Measurements from ENCODE around the gene STAU1. TPM values are rescaled to one million over a fixed set of nuclear protein-coding genes. Genes with fewer than 3 reads are reported as not detected.
"Not testable (repeated sequence)": the region's sequence is repeated elsewhere in the genome, so short reads cannot be mapped to it uniquely, and the experiment has no call there.

The STAU1 gene
- total RNA-seq, 1 donor from 2014 or later = 39.3 TPM

DNA sequence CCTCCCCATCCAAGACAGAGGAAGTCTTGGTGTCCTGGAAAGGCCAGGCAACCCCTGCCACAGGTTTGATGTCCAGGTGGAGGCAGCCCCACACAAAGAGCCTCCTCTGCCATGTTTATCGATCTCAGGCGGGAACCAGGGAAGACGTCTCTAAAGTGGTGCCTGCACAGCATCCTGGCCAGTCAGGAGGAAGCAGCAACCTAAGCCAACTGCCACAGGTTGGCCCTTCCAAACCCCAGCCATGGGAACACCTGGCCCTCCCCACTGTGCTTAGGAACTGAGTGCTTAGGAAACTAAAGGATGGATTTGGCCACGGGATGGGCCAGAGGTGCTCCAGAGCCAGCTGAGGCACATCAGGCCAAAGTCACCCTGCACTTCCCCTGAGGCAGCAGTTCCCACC lies 85.1 kb downstream of the STAU1 start:
- peaks cover 53% of the 10 kb centered on the region for H3K36me3 Mint-ChIP-seq (ENCODE audit: low read depth)

DNA sequence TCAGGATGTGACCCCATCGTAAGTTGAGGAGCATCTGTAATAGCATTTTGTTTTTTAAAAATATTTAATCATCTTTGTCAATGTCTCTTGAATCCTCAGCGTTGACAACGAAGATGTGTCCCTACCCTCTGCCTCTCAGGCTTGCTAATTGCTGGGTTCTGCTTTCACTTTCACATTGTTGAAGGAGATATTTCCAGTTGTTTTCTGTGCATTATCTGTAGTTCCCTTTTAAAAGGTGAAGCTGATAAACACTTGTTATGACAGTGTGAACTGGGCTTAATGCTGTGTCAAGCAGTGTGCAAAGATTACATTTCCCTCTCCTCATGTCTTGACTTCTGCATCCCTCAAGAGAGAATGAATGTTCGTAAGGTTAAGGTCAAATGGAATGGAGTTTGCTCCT lies 87.2 kb downstream of the STAU1 start:
- no peaks in the 10 kb centered on the region for H3K9me3 Mint-ChIP-seq
- DNase-seq (no peak), ATAC-seq (ENCODE audit: low read depth) (peak; percentile 75)
- ChIA-PET POLR2A (interaction anchor here (0.6 kb wide), 2 partner anchors 24 to 33 kb away, joined by 4 to 8 read pairs; no protein-coding TSS in a partner anchor), CTCF (interaction anchor here (1.1 kb wide), 1 partner anchor 32 kb away, joined by 3 read pairs; no protein-coding TSS in a partner anchor)
- TF ChIP-seq CTCF (IDR thresholded peaks at IDR 0.05) = no peak
- no peaks in the 10 kb centered on the region for H3K27me3 Mint-ChIP-seq
- peaks cover 69% of the 10 kb centered on the region for H3K36me3 Mint-ChIP-seq (ENCODE audit: low read depth)
- peaks cover 31% of the 10 kb centered on the region for H3K4me1 Mint-ChIP-seq
- H3K27ac Mint-ChIP-seq = peak overlapping the region; percentile 64
- peak overlapping the region; percentile 46 for H3K4me3 Mint-ChIP-seq
- intact Hi-C loops (cut with micrococcal nuclease) = no loop called here

More for the DNA sequence above, 85.1 kb downstream of the STAU1 start:
- Mint-ChIP-seq H3K27me3 (no peaks in the 10 kb centered on the region), H3K27ac (no peak overlapping the region), H3K4me3 (no peak overlapping the region), H3K9me3 (no peaks in the 10 kb centered on the region), H3K4me1 (peaks cover 31% of the 10 kb centered on the region)
- no peak for ATAC-seq (ENCODE audit: low read depth)
- CTCF ChIA-PET = no interaction called here
- intact Hi-C loops (cut with micrococcal nuclease) = no loop called here
- no peak for DNase-seq
- no peak for TF ChIP-seq CTCF (IDR thresholded peaks at IDR 0.05)
- POLR2A ChIA-PET = no interaction called here

DNA sequence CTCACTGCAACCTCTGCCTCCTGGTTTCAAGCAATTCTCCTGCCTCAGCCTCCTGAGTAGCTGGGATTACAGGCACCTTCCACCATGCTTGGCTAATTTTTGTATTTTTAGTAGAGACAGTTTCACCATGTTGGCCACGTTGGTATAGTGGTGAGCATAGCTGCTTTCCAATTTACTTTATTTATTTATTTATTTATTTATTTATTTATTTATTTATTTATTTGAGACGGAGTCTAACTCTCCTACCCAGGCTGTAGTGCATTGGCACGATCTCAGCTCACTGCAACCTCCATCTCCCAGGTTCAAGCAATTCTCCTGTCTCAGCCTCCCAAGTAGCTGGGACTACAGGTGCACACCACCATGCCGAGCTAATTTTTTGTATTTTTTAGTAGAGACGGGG lies 87.8 kb downstream of the STAU1 start:
- Mint-ChIP-seq H3K36me3 (ENCODE audit: low read depth) (peaks cover 73% of the 10 kb centered on the region), H3K27ac (peak overlapping the region; percentile 64), H3K4me1 (peaks cover 31% of the 10 kb centered on the region)
- DNase-seq; intact Hi-C loops (cut with micrococcal nuclease); H3K9me3 Mint-ChIP-seq; ATAC-seq (ENCODE audit: low read depth); H3K4me3 Mint-ChIP-seq; CTCF ChIA-PET; POLR2A ChIA-PET; H3K27me3 Mint-ChIP-seq: not testable (repeated sequence)

DNA sequence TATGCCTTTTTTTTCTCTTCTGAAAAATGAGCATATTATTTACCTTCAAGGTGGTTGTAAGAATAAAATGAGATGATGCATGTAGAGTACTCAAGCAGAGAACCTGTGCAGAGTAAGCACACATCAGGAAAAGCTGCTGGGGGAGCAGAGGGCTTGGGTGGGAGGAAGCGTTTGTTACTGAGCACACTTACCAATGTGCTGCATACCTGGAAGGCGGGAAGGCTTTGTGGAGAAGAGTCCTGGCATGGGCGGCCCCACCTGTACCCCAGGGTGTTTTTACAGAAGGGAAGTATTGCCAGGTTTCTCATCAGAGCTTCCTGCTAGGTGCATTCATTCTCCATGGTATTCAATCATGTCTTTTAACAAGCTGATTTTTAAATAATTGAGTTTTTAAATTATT lies 89.1 kb downstream of the STAU1 start:
- Mint-ChIP-seq H3K36me3 (ENCODE audit: low read depth) (peaks cover 79% of the 10 kb centered on the region), H3K4me3 (no peak overlapping the region), H3K27me3 (no peaks in the 10 kb centered on the region), H3K27ac (peak overlapping the region; percentile 47), H3K4me1 (peaks cover 31% of the 10 kb centered on the region), H3K9me3 (no peaks in the 10 kb centered on the region)
- no peak for TF ChIP-seq CTCF (IDR thresholded peaks at IDR 0.05)
- ChIA-PET POLR2A (no interaction called here), CTCF (interaction anchor here (0.8 kb wide), 1 partner anchor 118 kb away, joined by 3 read pairs; no protein-coding TSS in a partner anchor)
- DNase-seq = no peak
- intact Hi-C loops (cut with micrococcal nuclease) = no loop called here
- peak; percentile 47 for ATAC-seq (ENCODE audit: low read depth)

GRCh38 chr20:49098136-49098535 lies 90.0 kb downstream of the STAU1 start:
- H3K4me3 Mint-ChIP-seq = no peak overlapping the region
- no peaks in the 10 kb centered on the region for H3K27me3 Mint-ChIP-seq
- H3K36me3 Mint-ChIP-seq (ENCODE audit: low read depth) = peaks cover 79% of the 10 kb centered on the region
- ChIA-PET POLR2A (no interaction called here), CTCF (interaction anchor here (0.8 kb wide), 1 partner anchor 119 kb away, joined by 3 read pairs; no protein-coding TSS in a partner anchor)
- ATAC-seq (ENCODE audit: low read depth) = no peak
- H3K27ac Mint-ChIP-seq = no peak overlapping the region
- no peaks in the 10 kb centered on the region for H3K9me3 Mint-ChIP-seq
- no peak for TF ChIP-seq CTCF (IDR thresholded peaks at IDR 0.05)
- H3K4me1 Mint-ChIP-seq = peaks cover 31% of the 10 kb centered on the region
- DNase-seq = no peak
- intact Hi-C loops (cut with micrococcal nuclease) = no loop called here

DNA sequence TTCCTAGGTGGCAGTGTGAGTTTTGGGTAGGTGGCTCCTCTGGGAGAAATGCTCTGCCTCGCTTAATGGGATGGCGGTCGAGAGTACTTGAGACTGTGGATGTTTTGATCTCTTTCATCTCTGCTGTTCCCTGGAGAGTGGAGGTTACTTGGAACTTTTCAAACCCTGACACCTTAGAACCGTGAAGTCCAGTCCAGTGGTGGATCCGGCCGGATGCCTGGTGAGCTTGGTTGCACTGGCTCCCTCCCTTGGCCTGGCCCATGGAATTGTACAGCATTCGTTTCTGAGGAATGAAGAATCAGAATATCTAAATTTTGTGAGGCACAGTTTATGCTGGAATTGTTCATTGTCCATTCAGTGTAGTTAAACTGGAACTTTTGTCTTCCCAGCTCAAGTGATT lies 91.0 kb downstream of the STAU1 start:
- Mint-ChIP-seq H3K4me1 (peaks cover 31% of the 10 kb centered on the region), H3K27me3 (no peaks in the 10 kb centered on the region), H3K27ac (no peak overlapping the region), H3K9me3 (no peaks in the 10 kb centered on the region), H3K36me3 (ENCODE audit: low read depth) (peaks cover 78% of the 10 kb centered on the region), H3K4me3 (no peak overlapping the region)
- CTCF ChIA-PET = no interaction called here
- POLR2A ChIA-PET = no interaction called here
- no peak for ATAC-seq (ENCODE audit: low read depth)
- intact Hi-C loops (cut with micrococcal nuclease) = no loop called here
- TF ChIP-seq CTCF (IDR thresholded peaks at IDR 0.05) = no peak
- no peak for DNase-seq
